ENCODE measurements around the gene PRKCH. TPM values are rescaled to one million over a fixed set of nuclear protein-coding genes. Genes with fewer than 3 reads are reported as not detected.

Gene PRKCH
- total RNA-seq, 4 donors from 2014 or later, result 49.5 to 147 (median 59.2) TPM

DNA sequence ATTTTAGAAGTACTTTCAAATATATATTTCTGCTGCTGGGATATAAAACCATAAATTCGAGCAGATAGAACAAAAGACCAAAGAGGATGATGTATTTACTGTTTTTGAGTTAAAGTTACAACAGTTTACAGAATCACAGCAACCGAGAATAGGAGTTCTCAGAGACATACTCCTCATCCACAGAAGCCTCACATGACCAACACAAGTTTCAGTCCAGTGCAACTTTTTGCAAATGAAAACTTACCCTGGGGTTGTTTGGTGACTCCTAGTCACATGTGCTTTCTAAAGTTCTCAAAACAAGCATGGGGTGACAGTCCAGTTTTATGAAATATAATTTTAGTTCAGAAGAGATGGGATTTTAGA, 117.1 kb downstream of the PRKCH start:
- H3K4me1 ChIP-seq, result peaks cover 40% of the 10 kb centered on the region
- no peak overlapping the region for H3K4me3 ChIP-seq
- H3K27me3 ChIP-seq, result no peaks in the 10 kb centered on the region
- no peak for DNase-seq (ENCODE audit: low spot score in 2 of 2)
- no peaks in the 10 kb centered on the region for H3K36me3 ChIP-seq
- TF ChIP-seq POLR2AphosphoS5 (IDR thresholded peaks at IDR 0.05), result no peak
- no peak for TF ChIP-seq EP300 (IDR thresholded peaks at IDR 0.05)
- TF ChIP-seq, protein P1, sequence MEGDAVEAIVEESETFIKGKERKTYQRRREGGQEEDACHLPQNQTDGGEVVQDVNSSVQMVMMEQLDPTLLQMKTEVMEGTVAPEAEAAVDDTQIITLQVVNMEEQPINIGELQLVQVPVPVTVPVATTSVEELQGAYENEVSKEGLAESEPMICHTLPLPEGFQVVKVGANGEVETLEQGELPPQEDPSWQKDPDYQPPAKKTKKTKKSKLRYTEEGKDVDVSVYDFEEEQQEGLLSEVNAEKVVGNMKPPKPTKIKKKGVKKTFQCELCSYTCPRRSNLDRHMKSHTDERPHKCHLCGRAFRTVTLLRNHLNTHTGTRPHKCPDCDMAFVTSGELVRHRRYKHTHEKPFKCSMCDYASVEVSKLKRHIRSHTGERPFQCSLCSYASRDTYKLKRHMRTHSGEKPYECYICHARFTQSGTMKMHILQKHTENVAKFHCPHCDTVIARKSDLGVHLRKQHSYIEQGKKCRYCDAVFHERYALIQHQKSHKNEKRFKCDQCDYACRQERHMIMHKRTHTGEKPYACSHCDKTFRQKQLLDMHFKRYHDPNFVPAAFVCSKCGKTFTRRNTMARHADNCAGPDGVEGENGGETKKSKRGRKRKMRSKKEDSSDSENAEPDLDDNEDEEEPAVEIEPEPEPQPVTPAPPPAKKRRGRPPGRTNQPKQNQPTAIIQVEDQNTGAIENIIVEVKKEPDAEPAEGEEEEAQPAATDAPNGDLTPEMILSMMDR (IDR thresholded peaks at IDR 0.05), result no peak
- TF ChIP-seq POLR2A (IDR thresholded peaks at IDR 0.05), result no peak
- H3K27ac ChIP-seq, result peak overlapping the region; percentile 69
- 26% methylated on average over 2 of the region's 2 CpGs for WGBS
- H3K9me3 ChIP-seq, result no peaks in the 10 kb centered on the region

DNA sequence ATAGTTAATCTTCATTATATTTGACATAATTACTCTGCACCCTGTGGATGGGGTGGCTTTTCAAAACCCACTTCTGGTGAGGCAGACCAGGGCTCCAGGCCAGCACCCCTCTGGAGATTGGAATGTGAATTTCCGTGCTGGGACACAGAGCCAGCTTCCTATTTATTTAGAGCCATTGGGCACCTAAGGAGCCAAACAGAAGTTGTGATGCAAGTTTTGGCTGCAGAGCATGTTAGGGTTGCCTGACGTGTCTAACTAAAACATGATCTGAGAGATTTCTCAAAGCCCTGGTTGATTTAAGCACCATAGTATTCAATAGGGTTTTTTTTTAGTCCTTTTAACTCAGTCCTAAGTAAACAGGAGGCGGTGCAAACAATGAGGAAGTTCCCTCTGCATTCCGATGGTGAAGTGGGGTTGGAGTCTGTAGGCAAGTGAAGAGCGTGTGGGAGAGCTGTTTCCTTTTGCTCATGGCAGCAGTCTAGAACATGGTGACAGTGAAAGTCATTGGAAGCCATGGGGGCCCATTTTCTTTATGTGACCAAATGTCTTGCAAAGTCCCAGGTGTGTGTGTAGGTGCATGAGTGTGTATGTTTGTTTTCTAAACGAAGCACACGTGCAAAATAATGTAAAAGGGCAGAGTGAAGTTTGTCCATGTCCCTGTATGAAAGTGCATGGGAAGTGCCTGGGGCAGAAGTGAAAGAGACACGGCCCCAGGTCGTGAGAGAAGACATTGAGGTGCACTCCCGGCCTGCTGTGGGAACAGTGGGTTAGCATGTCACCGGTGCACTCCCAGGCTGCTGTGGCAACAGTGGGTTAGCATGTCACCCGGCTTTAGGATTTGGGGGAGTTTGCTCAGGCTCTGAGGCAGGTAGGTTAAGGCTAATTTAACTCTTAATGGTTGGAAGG, 117.7 kb downstream of the PRKCH start:
- Histone ChIP-seq H3K27me3 (no peaks in the 10 kb centered on the region), H3K36me3 (no peaks in the 10 kb centered on the region), H3K27ac (peak overlapping the region; percentile 69), H3K4me3 (peak overlapping the region; percentile 34), H3K9me3 (no peaks in the 10 kb centered on the region), H3K4me1 (peaks cover 40% of the 10 kb centered on the region)
- peak in 1 of 2 donors; percentile 84 for DNase-seq (ENCODE audit: low spot score in 2 of 2)
- TF ChIP-seq POLR2A (IDR thresholded peaks at IDR 0.05) (no peak), POLR2AphosphoS5 (IDR thresholded peaks at IDR 0.05) (peak in 1 of 3 donors; percentile 53), EP300 (IDR thresholded peaks at IDR 0.05) (no peak)
- TF ChIP-seq, protein P1 (IDR thresholded peaks at IDR 0.05), result no peak
- 23% methylated on average over 12 of the region's 12 CpGs for WGBS

DNA sequence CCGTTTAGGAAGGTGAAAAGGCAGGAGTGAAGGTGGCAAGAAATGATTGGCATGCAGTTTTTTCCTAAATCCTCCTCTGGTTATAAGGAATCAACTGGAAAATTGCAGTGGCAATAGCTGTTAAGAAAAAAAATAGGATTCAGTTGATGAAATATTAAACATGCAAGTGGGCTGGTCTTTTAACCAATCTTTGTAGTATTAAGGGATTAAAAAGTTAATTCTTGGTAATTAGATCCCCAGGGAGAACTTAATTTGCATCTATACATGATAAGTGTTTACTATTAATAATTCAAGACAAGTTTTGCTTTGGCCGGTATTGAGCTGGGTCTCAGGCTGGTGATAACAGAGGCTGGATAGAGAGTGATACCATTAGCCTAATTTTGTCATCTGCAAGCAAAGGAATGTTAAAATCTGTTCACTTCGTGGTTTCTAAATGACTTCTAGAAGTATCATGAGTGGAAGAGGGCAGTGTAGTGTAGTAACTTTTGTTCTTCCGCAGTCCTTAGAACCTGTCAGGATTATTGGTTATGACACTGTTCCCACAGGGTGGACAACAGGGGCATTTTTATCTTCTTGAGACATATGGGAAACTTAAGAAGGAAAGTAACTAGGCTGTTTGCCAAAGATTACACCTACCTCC, 118.5 kb downstream of the PRKCH start:
- Histone ChIP-seq H3K27me3 (no peaks in the 10 kb centered on the region), H3K9me3 (no peaks in the 10 kb centered on the region), H3K27ac (peak overlapping the region; percentile 69), H3K4me3 (peak overlapping the region; percentile 34), H3K4me1 (peaks cover 40% of the 10 kb centered on the region), H3K36me3 (peaks cover under 1% of the 10 kb centered on the region)
- 71% methylated on average over 4 of the region's 4 CpGs for WGBS
- DNase-seq (ENCODE audit: low spot score in 2 of 2), result no peak
- TF ChIP-seq EP300 (IDR thresholded peaks at IDR 0.05) (no peak), POLR2A (IDR thresholded peaks at IDR 0.05) (no peak)

DNA sequence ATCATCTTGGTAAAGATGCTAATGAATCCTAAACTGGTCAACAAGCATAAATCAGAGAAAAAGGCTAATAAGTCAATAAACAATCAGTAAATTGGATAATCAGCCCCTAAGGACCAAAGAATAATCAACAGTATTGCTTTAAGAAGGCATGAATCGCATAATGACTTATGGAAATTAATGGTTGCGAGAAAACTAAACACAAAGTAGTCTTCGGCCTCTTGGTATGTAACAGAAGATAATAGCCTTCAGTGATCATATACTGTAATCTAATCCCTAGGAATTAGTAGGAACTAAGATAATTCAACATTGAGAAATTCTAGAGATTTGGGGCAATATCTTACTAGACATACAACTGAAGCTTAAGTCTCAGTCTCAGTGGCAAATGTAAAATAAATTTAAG, 122.1 kb downstream of the PRKCH start:
- H3K27me3 ChIP-seq, result no peaks in the 10 kb centered on the region
- TF ChIP-seq, protein P1 (IDR thresholded peaks at IDR 0.05), result no peak
- TF ChIP-seq POLR2A (IDR thresholded peaks at IDR 0.05) (no peak), EP300 (IDR thresholded peaks at IDR 0.05) (no peak), POLR2AphosphoS5 (IDR thresholded peaks at IDR 0.05) (no peak)
- no peaks in the 10 kb centered on the region for H3K9me3 ChIP-seq
- DNase-seq (ENCODE audit: low spot score in 2 of 2), result no peak
- 89% methylated on average over 3 of the region's 3 CpGs for WGBS
- no peak overlapping the region for H3K4me3 ChIP-seq
- H3K27ac ChIP-seq, result no peak overlapping the region
- peaks cover 3% of the 10 kb centered on the region for H3K36me3 ChIP-seq
- H3K4me1 ChIP-seq, result peaks cover 21% of the 10 kb centered on the region

DNA sequence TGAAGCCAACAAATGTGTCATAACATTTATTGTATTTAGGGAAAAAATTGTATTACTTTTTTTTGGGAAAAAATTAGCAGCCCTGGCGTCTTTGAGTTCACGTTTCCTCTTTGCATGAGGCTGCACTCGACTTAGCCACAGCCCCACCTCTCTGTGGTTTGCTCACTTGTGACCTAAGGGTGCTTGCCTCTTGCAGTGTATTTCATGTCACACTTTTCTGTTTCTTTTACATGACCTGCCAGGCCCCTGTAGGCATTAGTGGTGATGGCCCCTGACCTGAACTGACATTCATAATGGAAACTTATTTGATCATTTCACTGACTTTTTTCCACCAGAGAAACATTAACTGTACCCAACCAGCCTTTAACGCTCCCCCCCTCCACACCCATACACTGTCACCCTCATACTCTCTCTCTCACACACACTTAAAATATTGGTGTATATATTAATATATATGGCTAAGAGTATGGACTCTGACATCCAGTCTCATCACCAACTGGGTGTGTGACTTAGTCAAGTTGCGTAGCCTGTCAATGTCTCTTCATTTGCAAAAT, 122.9 kb downstream of the PRKCH start:
- DNase-seq (ENCODE audit: low spot score in 2 of 2), result no peak
- WGBS, result 74% methylated on average over 5 of the region's 5 CpGs
- peaks cover 13% of the 10 kb centered on the region for H3K4me1 ChIP-seq
- H3K36me3 ChIP-seq, result peaks cover 3% of the 10 kb centered on the region
- H3K9me3 ChIP-seq, result no peaks in the 10 kb centered on the region
- no peak overlapping the region for H3K27ac ChIP-seq
- TF ChIP-seq POLR2A (IDR thresholded peaks at IDR 0.05) (no peak), EP300 (IDR thresholded peaks at IDR 0.05) (no peak), POLR2AphosphoS5 (IDR thresholded peaks at IDR 0.05) (no peak)
- TF ChIP-seq, protein P1 (IDR thresholded peaks at IDR 0.05), result no peak
- H3K4me3 ChIP-seq, result no peak overlapping the region
- no peaks in the 10 kb centered on the region for H3K27me3 ChIP-seq
